Central memory CD8-positive, alpha-beta T cell (primary cell): ENCODE results near the gene HIVEP2.

Experiments
- ATAC-seq: fragments of 150-1000 bp; cut with Tn5 transposase; replicated peaks from 2 replicates; pipeline ENCODE4 v1.10.0; 2022; ENCODE audit warnings: mild to moderate bottlenecking, moderate FRiP score, moderate number of reproducible peaks; ENCODE audit not compliant: poor library complexity, severe bottlenecking; ENCODE audit errors: extremely low read depth
- DNase-seq, 2 donors: peaks; one replicate each; pipeline ENCODE4 v3.0.0; 2021; ENCODE audit warnings: low spot score in 2 of 2
- H3K27ac Mint-ChIP-seq: one replicate; pipeline ENCODE4 v1.8.0; 2022; ENCODE audit warnings: low read depth, mild to moderate bottlenecking, moderate library complexity, mixed read lengths
- H3K27me3 Mint-ChIP-seq: one replicate; pipeline ENCODE4 v1.8.0; 2022; ENCODE audit warnings: mixed read lengths
- H3K36me3 Mint-ChIP-seq: one replicate; pipeline ENCODE4 v1.8.0; 2022; ENCODE audit warnings: mild to moderate bottlenecking, moderate library complexity, mixed read lengths; ENCODE audit not compliant: insufficient read depth
- H3K4me1 Mint-ChIP-seq: one replicate; pipeline ENCODE4 v1.8.0; 2022; ENCODE audit warnings: mixed read lengths
- H3K4me3 Mint-ChIP-seq: one replicate; pipeline ENCODE4 v1.8.0; 2022; ENCODE audit warnings: mild to moderate bottlenecking, moderate library complexity, mixed read lengths
- H3K9me3 Mint-ChIP-seq: one replicate; pipeline ENCODE4 v1.8.0; 2022; ENCODE audit warnings: mixed read lengths

Gene HIVEP2

GRCh38 chr6:142942238-142942637 lies 2.7 kb downstream of the HIVEP2 start:
- ATAC-seq (no peak), DNase-seq (no peak)
- Mint-ChIP-seq H3K27ac (peak overlapping the region; percentile 99), H3K9me3 (no peaks in the 10 kb centered on the region), H3K4me1 (peaks cover 70% of the 10 kb centered on the region), H3K27me3 (no peaks in the 10 kb centered on the region), H3K4me3 (peak overlapping the region; percentile 96), H3K36me3 (peaks cover 49% of the 10 kb centered on the region)

- H3K4me1 Mint-ChIP-seq: peaks cover 75% of the 10 kb centered on the region
- H3K36me3 Mint-ChIP-seq: peaks cover 44% of the 10 kb centered on the region
- ATAC-seq (no peak), DNase-seq (no peak)
- H3K4me3 Mint-ChIP-seq: peak overlapping the region; percentile 96
- H3K9me3 Mint-ChIP-seq: no peaks in the 10 kb centered on the region
- H3K27me3 Mint-ChIP-seq: no peaks in the 10 kb centered on the region
- peak overlapping the region; percentile 99 for H3K27ac Mint-ChIP-seq
Measured at GRCh38 chr6:142941018-142941417, 4.0 kb downstream of the HIVEP2 start.

GRCh38 chr6:142940487-142940886 lies 4.5 kb downstream of the HIVEP2 start:
- Mint-ChIP-seq H3K4me1 (peaks cover 80% of the 10 kb centered on the region), H3K27ac (peak overlapping the region; percentile 99), H3K4me3 (peak overlapping the region; percentile 96), H3K9me3 (no peaks in the 10 kb centered on the region), H3K27me3 (no peaks in the 10 kb centered on the region), H3K36me3 (peaks cover 43% of the 10 kb centered on the region)
- DNase-seq: no peak
- no peak for ATAC-seq

GRCh38 chr6:142938510-142938909 lies 6.5 kb downstream of the HIVEP2 start:
- DNase-seq (no peak), ATAC-seq (no peak)
- H3K36me3 Mint-ChIP-seq: peaks cover 32% of the 10 kb centered on the region
- no peaks in the 10 kb centered on the region for H3K27me3 Mint-ChIP-seq
- H3K27ac Mint-ChIP-seq: peak overlapping the region; percentile 78
- peaks cover 87% of the 10 kb centered on the region for H3K4me1 Mint-ChIP-seq
- H3K9me3 Mint-ChIP-seq: no peaks in the 10 kb centered on the region
- H3K4me3 Mint-ChIP-seq: peak overlapping the region; percentile 73

GRCh38 chr6:142937986-142938385 lies 7.0 kb downstream of the HIVEP2 start:
- Mint-ChIP-seq H3K4me1 (peaks cover 87% of the 10 kb centered on the region), H3K27me3 (no peaks in the 10 kb centered on the region), H3K36me3 (peaks cover 29% of the 10 kb centered on the region), H3K4me3 (peak overlapping the region; percentile 73), H3K27ac (peak overlapping the region; percentile 78), H3K9me3 (no peaks in the 10 kb centered on the region)
- DNase-seq (no peak), ATAC-seq (no peak)

- peak overlapping the region; percentile 73 for H3K4me3 Mint-ChIP-seq
- peaks cover 83% of the 10 kb centered on the region for H3K4me1 Mint-ChIP-seq
- DNase-seq (peak in 1 of 2 donors; percentile 59), ATAC-seq (peak; percentile 77)
- H3K27me3 Mint-ChIP-seq: no peaks in the 10 kb centered on the region
- H3K36me3 Mint-ChIP-seq: peaks cover 24% of the 10 kb centered on the region
- H3K9me3 Mint-ChIP-seq: no peaks in the 10 kb centered on the region
- peak overlapping the region; percentile 95 for H3K27ac Mint-ChIP-seq
Measured at GRCh38 chr6:142935553-142936517, 9.1 kb downstream of the HIVEP2 start.

GRCh38 chr6:142934599-142934998 lies 10.4 kb downstream of the HIVEP2 start:
- Mint-ChIP-seq H3K36me3 (peaks cover 29% of the 10 kb centered on the region), H3K27me3 (no peaks in the 10 kb centered on the region), H3K27ac (peak overlapping the region; percentile 95)

GRCh38 chr6:142934106-142934505 lies 10.9 kb downstream of the HIVEP2 start:
- Mint-ChIP-seq H3K4me3 (peak overlapping the region; percentile 73), H3K4me1 (peaks cover 83% of the 10 kb centered on the region), H3K27me3 (no peaks in the 10 kb centered on the region), H3K9me3 (no peaks in the 10 kb centered on the region), H3K27ac (peak overlapping the region; percentile 95), H3K36me3 (peaks cover 26% of the 10 kb centered on the region)
- DNase-seq: no peak
- ATAC-seq: no peak

More at GRCh38 chr6:142934599-142934998, 10.4 kb downstream of the HIVEP2 start:
- DNase-seq: no peak
- no peak for ATAC-seq
- Mint-ChIP-seq H3K4me3 (peak overlapping the region; percentile 73), H3K4me1 (peaks cover 83% of the 10 kb centered on the region), H3K9me3 (no peaks in the 10 kb centered on the region)

- DNase-seq (no peak), ATAC-seq (no peak)
- Mint-ChIP-seq H3K9me3 (no peaks in the 10 kb centered on the region), H3K4me1 (peaks cover 85% of the 10 kb centered on the region), H3K4me3 (peak overlapping the region; percentile 73), H3K27me3 (no peaks in the 10 kb centered on the region), H3K36me3 (peaks cover 26% of the 10 kb centered on the region), H3K27ac (peak overlapping the region; percentile 95)
Measured at GRCh38 chr6:142933701-142934100, 11.3 kb downstream of the HIVEP2 start.

- Mint-ChIP-seq H3K36me3 (peaks cover 24% of the 10 kb centered on the region), H3K27ac (peak overlapping the region; percentile 95), H3K4me3 (peak overlapping the region; percentile 61), H3K9me3 (no peaks in the 10 kb centered on the region), H3K27me3 (no peaks in the 10 kb centered on the region), H3K4me1 (peaks cover 79% of the 10 kb centered on the region)
- no peak for DNase-seq
- no peak for ATAC-seq
Measured at GRCh38 chr6:142932889-142933288, 12.1 kb downstream of the HIVEP2 start.

GRCh38 chr6:142929751-142930358 lies 15.1 kb downstream of the HIVEP2 start:
- no peak for ATAC-seq
- no peaks in the 10 kb centered on the region for H3K9me3 Mint-ChIP-seq

GRCh38 chr6:142927904-142928303 lies 17.1 kb downstream of the HIVEP2 start:
- Mint-ChIP-seq H3K27ac (peak overlapping the region; percentile 94), H3K4me3 (peak overlapping the region; percentile 83), H3K9me3 (no peaks in the 10 kb centered on the region), H3K36me3 (peaks cover 17% of the 10 kb centered on the region), H3K27me3 (no peaks in the 10 kb centered on the region), H3K4me1 (peaks cover 56% of the 10 kb centered on the region)
- peak; percentile 52 for ATAC-seq
- DNase-seq: no peak

More at GRCh38 chr6:142929751-142930358, 15.1 kb downstream of the HIVEP2 start:
- no peaks in the 10 kb centered on the region for H3K27me3 Mint-ChIP-seq
- peak overlapping the region; percentile 52 for H3K4me3 Mint-ChIP-seq
- peak overlapping the region; percentile 94 for H3K27ac Mint-ChIP-seq
- H3K36me3 Mint-ChIP-seq: peaks cover 23% of the 10 kb centered on the region
- no peak for DNase-seq
- H3K4me1 Mint-ChIP-seq: peaks cover 75% of the 10 kb centered on the region

GRCh38 chr6:142927271-142927580 lies 17.8 kb downstream of the HIVEP2 start:
- Mint-ChIP-seq H3K4me1 (peaks cover 49% of the 10 kb centered on the region), H3K27ac (peak overlapping the region; percentile 94), H3K27me3 (no peaks in the 10 kb centered on the region), H3K9me3 (no peaks in the 10 kb centered on the region), H3K4me3 (peak overlapping the region; percentile 83), H3K36me3 (peaks cover 17% of the 10 kb centered on the region)
- DNase-seq (no peak), ATAC-seq (peak; percentile 12)
